K562 (cell line): ENCODE measurements around the gene KIF3B. TPM values are rescaled to one million over a fixed set of nuclear protein-coding genes. Genes with fewer than 3 reads are reported as not detected.

Experiments
- ATAC-seq: fragments of 200-7000 bp; cut with Tn5 transposase; 3 replicates; pipeline ENCODE4 v1.9.1; 2020; ENCODE audit warnings: moderate library complexity
- BruUV-seq: library from RNA; stranded (reverse); fragments of 400-500 nt; replicated peaks from 2 replicates; lab custom pipeline; 2021; lab: Mats Ljungman, UMichigan
- CTCF ChIA-PET: fragments of 300-600 bp; formaldehyde crosslinking; extraction: SDS; loops from one replicate; lab custom pipeline; 2021; ENCODE audit warnings: low intra/inter-chr PET ratio; lab: Yijun Ruan, JAX
- POLR2A ChIA-PET: fragments of 300-600, 350-650 bp; sonication (Branson Sonifier 250); formaldehyde crosslinking; extraction: SDS; loops from one replicate; lab custom pipeline; 2021; ENCODE audit warnings: antibody characterized with exemption, inconsistent platforms; lab: Yijun Ruan, JAX
- DNase-seq, 4 experiments: peaks; one replicate each; pipeline versions ENCODE4 v3.0.0 to v3.0.0-alpha.2; 2011 to 2018; ENCODE audit warnings: low spot score in 3 of 4, mixed read lengths in 3 of 4; ENCODE audit errors: extremely low read depth in 1 of 4
- FAIRE-seq: peaks from 2 replicates; lab custom pipeline; 2011; peaks lifted over from hg19 to GRCh38; lab: Jason Lieb, UNC
- H2AFZ ChIP-seq: 2 replicates; pipeline ENCODE4 v1.6.0; 2011; ENCODE audit warnings: low read depth, low read length, control low read depth, inconsistent platforms
- H3K27ac ChIP-seq: fragments of 200-600 bp; 3 replicates; pipeline ENCODE4 v1.8.0; 2011; ENCODE audit warnings: low read depth, mild to moderate bottlenecking, control low read depth, inconsistent platforms, low read length, moderate library complexity, mixed read lengths; ENCODE audit errors: extremely low read depth
- H3K27me3 ChIP-seq, 2 experiments: fragments of 300-600 bp in 1 of 2; 2 replicates in 1 of 2; 3 replicates in 1 of 2; pipeline versions ENCODE4 v1.6.0 to v1.8.0; 2011; ENCODE audit warnings: inconsistent platforms in 2 of 2, low read length in 2 of 2, mild to moderate bottlenecking in 1 of 2, mixed read lengths in 1 of 2, moderate library complexity in 1 of 2; ENCODE audit not compliant: control insufficient read depth in 2 of 2, insufficient read depth in 2 of 2
- H3K36me3 ChIP-seq: fragments of 300-600 bp; 3 replicates; pipeline ENCODE4 v1.8.0; 2011; ENCODE audit warnings: mild to moderate bottlenecking, low read length, inconsistent platforms; ENCODE audit not compliant: control insufficient read depth, insufficient read depth
- H3K4me1 ChIP-seq, 2 experiments: fragments of 200-600 bp in 1 of 2; replicated peaks in 1 of 2; 2 replicates in 1 of 2; 3 replicates in 1 of 2; pipeline versions ENCODE4 v1.5.1 to v1.8.0; 2011; ENCODE audit warnings: inconsistent platforms in 2 of 2, low read length in 2 of 2, mild to moderate bottlenecking in 1 of 2, mixed read lengths in 1 of 2, moderate library complexity in 1 of 2; ENCODE audit not compliant: control insufficient read depth in 2 of 2, insufficient read depth in 2 of 2
- H3K4me2 ChIP-seq: 2 replicates; pipeline ENCODE4 v1.6.1; 2011; ENCODE audit warnings: low read length, control low read depth, inconsistent platforms, mixed read lengths; ENCODE audit not compliant: insufficient read depth
- H3K4me3 ChIP-seq: fragments of 200-600 bp; sonication (generic), shearing (Covaris generic); 2 replicates; pipeline ENCODE4 v1.5.1; 2016; ENCODE audit warnings: control low read depth, inconsistent platforms
- H3K79me2 ChIP-seq: fragments of 200-600 bp; 3 replicates; pipeline ENCODE4 v1.8.0; 2011; ENCODE audit warnings: low read length, inconsistent platforms; ENCODE audit not compliant: control insufficient read depth, insufficient read depth
- H3K9ac ChIP-seq, 2 experiments: 2 replicates each; pipeline versions ENCODE4 v1.6.0 to v1.6.1; 2011; ENCODE audit warnings: low read depth in 2 of 2, low read length in 2 of 2, control low read depth in 1 of 2, inconsistent platforms in 1 of 2, mild to moderate bottlenecking in 1 of 2, mixed read lengths in 1 of 2; ENCODE audit not compliant: insufficient read depth in 1 of 2
- H3K9me1 ChIP-seq: one replicate; pipeline ENCODE4 v1.6.0; 2011; ENCODE audit warnings: inconsistent platforms, mild to moderate bottlenecking, low read length, moderate library complexity; ENCODE audit not compliant: control insufficient read depth, insufficient read depth
- H3K9me3 ChIP-seq: replicated peaks from 2 replicates; pipeline ENCODE4 v1.5.1; 2011; ENCODE audit warnings: low read depth, low read length, inconsistent platforms; ENCODE audit not compliant: control insufficient read depth, insufficient read depth
- H4K20me1 ChIP-seq: replicated peaks from 2 replicates; pipeline ENCODE4 v1.6.1; 2011; ENCODE audit warnings: low read length, inconsistent platforms, mixed read lengths; ENCODE audit not compliant: control insufficient read depth, insufficient read depth
- E2F1 ChIP-seq: sonication (generic); formaldehyde crosslinking; IDR thresholded peaks from 2 replicates; pipeline ENCODE4 v1.8.1; 2023; ENCODE audit warnings: mild to moderate bottlenecking, missing genetic modification reagents, moderate library complexity
- E2F8 ChIP-seq: fragments of 450-650 bp; IDR thresholded peaks from 2 replicates; pipeline ENCODE4 v1.7.1; 2018; ENCODE audit warnings: mild to moderate bottlenecking, low read depth; ENCODE audit not compliant: partially characterized antibody
- GABPB2 ChIP-seq: fragments of 250-450 bp; sonication (Bioruptor Pico); conservative IDR thresholded peaks from 2 replicates; pipeline ENCODE4 v1.5.1; 2021; ENCODE audit warnings: mild to moderate bottlenecking
- HDGF ChIP-seq: fragments of 450-650 bp; IDR thresholded peaks from 2 replicates; pipeline ENCODE4 v1.6.1; 2016
- HMBOX1 ChIP-seq: sonication (generic); IDR thresholded peaks from 2 replicates; pipeline ENCODE4 v1.6.1; 2016
- MED1 ChIP-seq: sonication (generic); formaldehyde crosslinking; IDR thresholded peaks from 2 replicates; pipeline ENCODE4 v1.8.1; 2023; ENCODE audit warnings: missing genetic modification reagents, borderline replicate concordance
- NR2C1 ChIP-seq, 2 experiments: fragments of 450-650 bp; IDR thresholded peaks; 2 replicates each; pipeline ENCODE4 v1.6.1; 2017; ENCODE audit warnings: mild to moderate bottlenecking in 2 of 2, antibody characterized with exemption in 1 of 2, inconsistent platforms in 1 of 2, missing compliant biosample characterization in 1 of 2, missing genetic modification characterization in 1 of 2
- RNF2 ChIP-seq: sonication (generic); IDR thresholded peaks from 2 replicates; pipeline ENCODE4 v1.6.1; 2016
- SFPQ ChIP-seq: fragments of 200-400 bp; formaldehyde crosslinking; IDR thresholded peaks from 2 replicates; pipeline ENCODE4 v1.6.1; 2017; ENCODE audit warnings: mild to moderate bottlenecking, low read depth, low read length, moderate library complexity
- SIRT6 ChIP-seq: IDR thresholded peaks from one replicate; pipeline ENCODE4 v1.6.1; 2012; ENCODE audit warnings: low read depth, mild to moderate bottlenecking, control low read depth, inconsistent platforms, low read length, moderate library complexity
- TRIM24 ChIP-seq, 2 experiments: fragments of 450-650 bp; IDR thresholded peaks; 2 replicates each; pipeline ENCODE4 v1.6.1; 2016
- ZNF197 ChIP-seq: fragments of 200-800 bp; sonication (Bioruptor generic); IDR thresholded peaks from 2 replicates; pipeline ENCODE4 v1.6.1; 2016; ENCODE audit warnings: low read depth, missing genetic modification characterization, missing compliant biosample characterization
- ZNF24 ChIP-seq: fragments of 450-650 bp; IDR thresholded peaks from 2 replicates; pipeline ENCODE4 v1.6.1; 2016
- ZSCAN29 ChIP-seq: fragments of 450-650 bp; IDR thresholded peaks from 2 replicates; pipeline ENCODE4 v1.6.1; 2017
- WGBS: fragments of 100-300 bp; shearing (Covaris generic); methylation state at CpG from one replicate; pipeline ENCODE4 v1.1.6; 2016; ENCODE audit warnings: low coverage, mixed read lengths; ENCODE audit not compliant: insufficient coverage; ENCODE audit errors: missing lambda C conversion rate; 5-methylcytosine and 5-hydroxymethylcytosine counted together
- in situ Hi-C: fragments of 300-500 bp; cut with MboI; formaldehyde crosslinking; loops from 4 replicates; pipeline ENCODE4 v1.15.0; 2018; ENCODE audit warnings: inconsistent platforms, mixed read lengths
- intact Hi-C: fragments of 100-400 bp; cut with micrococcal nuclease; formaldehyde crosslinking; loops from 2 replicates; pipeline ENCODE4 v1.14.2; 2022
- polyA plus RNA-seq, 8 experiments: library from polyadenylated mRNA; depleted of rRNA in 4 of 8; stranded (reverse) in 5 of 8; unstranded in 3 of 8; fragments of >200 nt; fragmentation: Nextera tagmentation in 2 of 8; fragmentation: Illumina TruSeq in 1 of 8; extraction: Ambion mirVana in 2 of 8; extraction: Trizol in 1 of 8; gene quantifications; 2 replicates each; pipeline versions ENCODE4 v1.2.1 to v1.2.3, GENCODE V29; 2011 to 2014; ENCODE audit warnings: inconsistent platforms in 1 of 8, missing spikeins in 1 of 8
- total RNA-seq, 7 experiments: library from RNA; depleted of rRNA in 6 of 7; stranded (reverse); fragments of >200 nt in 6 of 7; fragmentation: Illumina TruSeq in 2 of 7; extraction: Trizol in 2 of 7; gene quantifications; 2 replicates each; pipeline versions ENCODE4 v1.2.1 to v1.2.3, GENCODE V29; 2011 to 2021; ENCODE audit warnings: low replicate concordance in 1 of 7

KIF3B gene
- total and polyA plus RNA-seq, 9 of the 15 experiments (the other 6 are each of a cell fraction or from before 2014, with no cell fraction given): 2.9 to 12.3 (median 8.6) TPM

- WGBS: 82% methylated on average over 5 of the region's 5 CpGs
- ChIA-PET CTCF (no interaction called here), POLR2A (interaction anchor here (1.4 kb wide), 1 partner anchor 9 kb away, joined by 3 read pairs; no protein-coding TSS in a partner anchor)
- Histone ChIP-seq H3K36me3 (peaks cover 58% of the 10 kb centered on the region), H3K27ac (no peak overlapping the region), H3K79me2 (peaks cover 92% of the 10 kb centered on the region), H3K9ac (no peak overlapping the region), H3K27me3 (no peaks in the 10 kb centered on the region), H3K4me1 (peaks cover 11 to 14% of the 10 kb centered on the region in 2 experiments; a peak in 4 of 5 replicates), H3K4me3 (no peak overlapping the region), H3K9me1 (peaks cover 3% of the 10 kb centered on the region), H3K9me3 (no peaks in the 10 kb centered on the region), H4K20me1 (peaks cover 30% of the 10 kb centered on the region), H3K4me2 (no peak overlapping the region), H2AFZ (no peak overlapping the region)
- no peak for TF ChIP-seq ZNF24
- no peak for TF ChIP-seq ZSCAN29
- no peak for TF ChIP-seq HMBOX1
- TF ChIP-seq RNF2: no peak
- TF ChIP-seq E2F1 (CRISPR knock-in tag): no peak
- TF ChIP-seq E2F8: no peak
- no peak for TF ChIP-seq NR2C1 (IDR thresholded peaks at IDR 0.05)
- no peak for TF ChIP-seq NR2C1 (tag; IDR thresholded peaks at IDR 0.05)
- no peak for TF ChIP-seq ZNF197 (CRISPR knock-in tag)
- no peak for TF ChIP-seq HDGF
- no peak for TF ChIP-seq MED1 (CRISPR knock-in tag)
- no peak for TF ChIP-seq SIRT6
- no peak for TF ChIP-seq GABPB2 (CRISPR knock-in tag)
- no peak for TF ChIP-seq SFPQ
- no peak for TF ChIP-seq TRIM24 (IDR thresholded peaks at IDR 0.05)
- intact Hi-C loops (no loop called here), in situ Hi-C loops (no loop called here)
- no TSS peak for BruUV-seq
- ATAC-seq (no peak), FAIRE-seq (no peak), DNase-seq (no peak)
These were observed 88.1 kb downstream of the KIF3B start for GRCh38 chr20:32365564-32365963.
